HG02884 (cell line): ENCODE data around the gene MISP3.

Source experiments
- ATAC-seq: cut with Tn5 transposase; IDR thresholded peaks from one replicate; pipeline ENCODE4 v1.9.1; 2021; ENCODE audit warnings: mild to moderate bottlenecking, moderate library complexity; ENCODE audit not compliant: unreplicated experiment

MISP3 gene

DNA sequence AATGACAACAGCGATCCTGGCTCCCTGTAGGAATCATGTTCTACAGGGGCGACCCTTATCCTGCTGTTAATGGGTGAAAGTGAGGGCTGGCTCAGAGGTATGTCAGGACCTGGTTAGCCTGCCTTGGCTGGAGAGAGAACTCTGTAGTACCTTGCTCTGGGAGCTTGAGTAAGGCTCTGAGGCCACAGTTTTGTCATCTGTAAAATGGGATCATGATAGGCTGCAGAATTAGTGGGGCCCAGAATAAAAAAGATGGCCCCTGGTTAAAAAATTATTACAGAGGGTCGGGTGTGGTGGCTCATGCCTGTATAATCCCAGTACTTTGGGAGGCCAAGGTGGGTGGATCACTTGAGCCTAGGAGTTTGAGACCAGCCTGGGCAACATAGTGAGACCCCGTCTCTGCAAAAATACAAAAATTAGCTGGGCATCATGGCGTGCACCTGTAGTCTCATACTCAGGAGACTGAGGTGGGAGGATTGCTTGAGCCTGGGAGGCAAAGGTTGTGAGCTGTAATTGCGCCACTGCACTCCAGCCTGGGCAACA, 28.5 kb downstream of the MISP3 start:
- ATAC-seq, result no peak

DNA sequence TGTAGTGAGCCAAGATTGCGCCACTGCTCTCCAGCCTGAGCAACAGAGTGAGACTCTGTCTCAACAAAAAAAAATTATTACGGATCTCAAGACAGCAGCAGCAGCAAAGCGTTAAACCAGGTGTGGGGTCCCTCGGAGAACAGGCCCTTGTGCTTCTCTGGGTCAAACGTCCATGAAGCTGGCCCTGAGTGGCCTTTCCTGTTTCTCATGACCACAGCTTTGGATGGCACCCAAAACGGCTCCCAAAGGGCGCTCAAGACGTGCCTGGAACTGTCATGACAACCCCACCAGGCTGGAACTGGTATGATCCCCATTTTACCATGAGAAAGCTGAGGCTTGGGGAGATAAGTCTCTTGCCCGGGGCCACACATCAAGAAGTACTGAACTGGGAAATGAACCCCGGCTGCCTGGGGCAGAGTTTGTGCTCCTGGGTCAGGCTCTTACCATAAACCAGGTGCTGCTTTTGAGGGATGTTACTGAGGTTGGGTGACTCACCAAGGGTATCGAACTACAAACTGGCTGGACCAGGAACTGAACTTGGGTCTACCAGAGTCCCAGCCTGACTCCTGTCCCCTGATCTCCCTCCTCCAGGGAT, 29.6 kb downstream of the MISP3 start:
- ATAC-seq, result no peak

- no peak for ATAC-seq
Measured at GRCh38 chr19:14102756-14103155, 30.2 kb downstream of the MISP3 start.

GRCh38 chr19:14103310-14103709, 30.7 kb downstream of the MISP3 start:
- no peak for ATAC-seq

- ATAC-seq, result no peak
Measured at GRCh38 chr19:14105680-14106079, 33.1 kb downstream of the MISP3 start.

GRCh38 chr19:14106840-14107239, 34.3 kb downstream of the MISP3 start:
- no peak for ATAC-seq

GRCh38 chr19:14107581-14108461, 35.2 kb downstream of the MISP3 start:
- ATAC-seq, result no peak

GRCh38 chr19:14110650-14111049, 38.1 kb downstream of the MISP3 start:
- no peak for ATAC-seq

DNA sequence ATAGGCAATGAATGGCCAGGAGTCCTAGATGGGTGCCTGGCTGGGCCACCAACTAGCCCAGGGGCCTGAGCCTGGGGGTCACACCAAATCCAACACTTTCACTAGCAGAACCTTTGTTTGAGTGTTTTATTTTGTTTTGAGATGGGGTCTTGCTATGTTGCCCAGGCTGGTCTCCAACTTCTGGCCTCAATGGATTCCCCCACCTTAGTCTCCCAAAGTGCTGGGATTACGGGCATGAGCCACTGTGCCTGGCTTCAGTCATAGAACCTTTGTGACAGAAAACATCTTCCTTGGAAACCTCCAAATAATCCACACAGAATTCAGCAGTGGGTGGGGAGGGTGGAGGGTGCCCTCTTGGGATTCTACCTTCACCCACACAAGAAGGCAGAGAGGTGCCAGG, 38.9 kb downstream of the MISP3 start:
- no peak for ATAC-seq

- ATAC-seq, result no peak
Measured at GRCh38 chr19:14112051-14112808, 39.6 kb downstream of the MISP3 start.

GRCh38 chr19:14112809-14113385, 40.3 kb downstream of the MISP3 start:
- ATAC-seq, result no peak

DNA sequence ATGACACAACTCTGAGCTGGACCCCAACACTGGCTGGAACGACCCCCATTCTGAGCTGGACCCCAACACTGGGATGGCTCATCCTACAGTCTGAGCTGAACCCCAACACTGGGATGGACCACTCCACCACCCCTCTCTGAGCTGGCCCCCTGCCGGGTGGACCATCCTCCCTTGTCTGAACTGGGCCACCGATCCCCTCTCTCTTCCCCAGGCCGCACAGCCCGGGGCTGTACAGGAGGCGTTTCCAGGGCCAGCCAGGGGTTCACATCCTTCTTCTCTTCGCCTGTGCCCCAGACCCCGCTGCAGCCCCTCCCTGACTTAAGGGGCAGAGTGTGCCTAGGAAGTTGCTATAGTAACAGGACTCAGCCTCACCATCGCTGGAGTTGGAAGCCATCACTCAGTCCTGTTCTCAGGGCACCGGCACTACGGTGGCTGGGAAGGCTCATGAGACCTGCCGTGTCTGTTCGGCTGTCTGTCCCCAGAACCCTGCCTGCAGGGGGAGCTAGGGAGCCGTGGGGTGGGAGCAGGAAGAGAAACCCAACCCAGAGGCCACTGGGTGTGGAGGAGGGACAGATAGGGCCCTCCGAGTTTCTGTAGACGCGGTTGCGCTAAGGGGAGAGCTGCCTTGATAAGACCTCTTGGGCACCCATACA, 41.3 kb downstream of the MISP3 start:
- no peak for ATAC-seq

DNA sequence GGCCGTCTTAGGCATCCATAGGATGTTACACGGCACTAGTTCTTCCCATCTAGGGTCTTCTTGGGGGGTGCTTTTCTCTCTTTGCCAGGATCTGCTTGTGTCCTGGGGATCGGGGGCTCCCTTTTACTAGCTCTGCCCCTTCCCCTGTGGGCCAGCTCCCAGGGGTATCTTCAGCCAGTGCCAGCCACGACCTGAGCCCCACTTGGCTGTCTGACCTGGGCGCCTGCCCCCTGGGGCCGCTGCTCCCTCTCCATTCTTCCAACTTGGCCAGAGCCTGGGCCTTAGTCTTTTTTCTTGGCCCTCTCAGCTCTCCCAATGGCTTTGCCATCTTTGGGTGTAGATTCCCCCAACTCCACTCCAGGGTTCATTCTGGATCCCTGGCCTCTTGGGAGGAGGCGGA, 41.9 kb downstream of the MISP3 start:
- no peak for ATAC-seq

DNA sequence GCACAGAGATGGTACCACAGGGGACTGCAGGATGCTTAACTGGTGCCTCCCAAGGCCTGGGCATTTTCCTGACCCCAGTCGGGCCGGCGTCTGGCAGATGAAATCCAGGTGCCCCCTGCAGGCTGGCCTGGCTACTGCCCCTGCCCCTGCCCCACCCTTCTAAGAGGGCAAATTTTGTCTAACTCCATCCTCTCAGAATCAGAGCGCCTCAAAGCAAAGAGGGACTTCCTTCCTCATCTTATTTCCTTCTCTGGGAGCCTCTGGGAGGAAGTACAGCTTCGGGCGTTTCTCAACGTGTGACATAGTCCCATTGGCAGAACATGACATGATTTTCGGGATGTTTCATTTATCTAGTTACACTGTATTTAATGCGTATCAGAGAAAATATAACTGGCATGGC, 42.3 kb downstream of the MISP3 start:
- no peak for ATAC-seq

GRCh38 chr19:14115756-14116155, 43.2 kb downstream of the MISP3 start:
- ATAC-seq, result no peak

GRCh38 chr19:14116525-14116917, 43.9 kb downstream of the MISP3 start:
- no peak for ATAC-seq

- no peak for ATAC-seq
Measured at GRCh38 chr19:14116918-14117578, 44.5 kb downstream of the MISP3 start.

- ATAC-seq, result peak; percentile 91
Measured at GRCh38 chr19:14117668-14118164, 45.1 kb downstream of the MISP3 start, which contains the start of gene PRKACA. Gene PRKACA (minus strand): TSS chr19:14117762. CDS start chr19:14117547, 215 bp downstream.

DNA sequence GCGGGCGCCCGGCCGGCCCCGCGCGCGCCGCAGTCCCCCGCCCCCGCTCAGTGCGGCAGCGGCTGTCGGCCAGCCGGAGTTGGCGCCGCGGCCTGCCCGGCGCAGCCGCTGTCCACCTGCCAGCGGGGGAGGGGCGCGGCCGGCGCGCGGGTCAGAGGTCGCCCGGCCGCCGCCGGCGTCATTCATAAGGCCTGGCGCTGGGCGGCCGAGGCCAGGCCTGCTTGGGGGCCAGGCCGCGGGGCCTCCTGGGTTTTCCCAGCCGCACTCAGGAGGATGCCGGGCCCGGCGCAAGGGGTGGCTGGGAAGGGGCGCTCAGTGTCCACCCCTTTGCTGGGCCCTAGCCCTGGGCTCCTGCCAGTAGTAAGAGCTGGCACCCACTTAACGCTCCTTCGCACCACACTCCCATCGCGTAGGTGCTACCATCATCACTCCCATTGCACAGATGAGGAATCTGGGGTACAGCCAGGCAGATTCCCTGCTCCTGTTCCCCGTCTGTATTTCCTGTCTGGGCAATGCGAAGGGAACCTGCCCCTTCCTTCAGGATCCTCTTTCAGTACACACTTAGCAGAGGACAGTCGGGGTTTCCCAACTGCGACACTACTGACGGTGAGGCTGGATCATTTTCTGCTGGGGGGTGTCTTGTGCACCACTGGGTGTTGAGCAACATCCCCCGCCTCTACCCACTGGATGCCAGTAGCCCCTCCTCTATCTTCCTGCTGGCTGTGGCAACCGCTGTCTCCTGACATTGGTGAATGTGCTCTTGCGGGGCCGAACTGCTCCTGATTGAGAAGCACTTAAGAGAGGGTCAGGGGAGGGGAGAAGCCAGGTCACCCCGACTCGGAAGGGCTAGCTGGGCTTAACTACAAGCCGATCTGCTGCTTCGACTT, 45.8 kb downstream of the MISP3 start:
- no peak for ATAC-seq
